Activated CD4-positive, alpha-beta T cell treated with anti-CD3 and anti-CD28 coated beads, Interleukin-2, amount 10 ng/mL, durations not matched to agents 7 days and 5 days (primary cell): ENCODE measurements around the gene BCL11A. TPM values are rescaled to one million over a fixed set of nuclear protein-coding genes. Genes with fewer than 3 reads are reported as not detected.

Experiments used
- CTCF ChIA-PET: fragments of 350-600 bp; sonication (Branson Sonifier 250); formaldehyde crosslinking; loops from one replicate; lab custom pipeline; 2021; ENCODE audit warnings: antibody characterized with exemption; lab: Charles Lee
- POLR2A ChIA-PET: fragments of 350-600 bp; sonication (Branson Sonifier 250); formaldehyde crosslinking; loops from one replicate; lab custom pipeline; 2021; ENCODE audit warnings: antibody characterized with exemption; lab: Charles Lee
- DNase-seq: peaks from one replicate; pipeline ENCODE4 v3.0.0-alpha.2; 2020
- H3K27ac Mint-ChIP-seq: one replicate; pipeline ENCODE4 v1.8.0; 2021; ENCODE audit warnings: mild to moderate bottlenecking, moderate library complexity, mixed read lengths
- H3K27me3 Mint-ChIP-seq: one replicate; pipeline ENCODE4 v1.8.0; 2021; ENCODE audit warnings: mixed read lengths
- H3K36me3 Mint-ChIP-seq: one replicate; pipeline ENCODE4 v1.8.0; 2021; ENCODE audit warnings: low read depth, mixed read lengths
- H3K4me1 Mint-ChIP-seq: one replicate; pipeline ENCODE4 v1.8.0; 2021; ENCODE audit warnings: mixed read lengths
- H3K4me3 Mint-ChIP-seq: one replicate; pipeline ENCODE4 v1.8.0; 2021; ENCODE audit warnings: mild to moderate bottlenecking, moderate library complexity, mixed read lengths
- H3K9me3 Mint-ChIP-seq: one replicate; pipeline ENCODE4 v1.8.0; 2021; ENCODE audit warnings: mixed read lengths
- total RNA-seq, 2 experiments: library from RNA; stranded (reverse); gene quantifications; one replicate each; pipeline ENCODE4 v1.2.3, GENCODE V29; 2021

Gene BCL11A
- total RNA-seq, 2 experiments from 2014 or later, result 0.04 to 0.30 TPM

GRCh38 chr2:60479226-60480088 lies 74.0 kb downstream of the BCL11A start:
- peaks cover 6% of the 10 kb centered on the region for H3K27me3 Mint-ChIP-seq
- no peak for DNase-seq
- ChIA-PET CTCF (interaction anchor here (0.6 kb wide), 1 partner anchor 152 kb away, joined by 3 read pairs; no protein-coding TSS in a partner anchor), POLR2A (no interaction called here)
- no peak overlapping the region for H3K27ac Mint-ChIP-seq
- H3K9me3 Mint-ChIP-seq, result no peaks in the 10 kb centered on the region
- H3K36me3 Mint-ChIP-seq, result no peaks in the 10 kb centered on the region
- peaks cover 2% of the 10 kb centered on the region for H3K4me1 Mint-ChIP-seq
- H3K4me3 Mint-ChIP-seq, result no peak overlapping the region

DNA sequence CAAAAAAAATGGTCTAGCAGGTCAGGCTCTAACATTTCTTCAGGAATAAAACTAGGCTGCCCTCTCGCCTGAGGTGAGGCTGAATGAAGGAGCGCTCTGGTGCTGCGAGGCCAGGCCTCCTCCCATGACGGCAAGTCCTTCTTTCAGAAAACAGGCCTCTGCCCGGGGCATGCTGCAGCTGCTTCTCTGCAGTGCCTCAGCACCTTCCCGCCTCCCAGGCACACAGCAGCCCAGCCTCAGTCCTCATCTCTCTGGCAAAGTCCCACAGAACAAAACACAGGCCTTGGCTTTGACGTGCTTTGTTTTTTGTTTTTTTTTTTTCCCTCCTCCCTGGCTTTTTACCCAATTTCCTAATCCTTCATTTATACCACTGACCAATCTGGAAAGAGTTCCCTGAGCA lies 74.8 kb downstream of the BCL11A start:
- CTCF ChIA-PET, result interaction anchor here (0.6 kb wide), 1 partner anchor 10 kb away, joined by 6 read pairs; no protein-coding TSS in a partner anchor
- Mint-ChIP-seq H3K27ac (no peak overlapping the region), H3K36me3 (no peaks in the 10 kb centered on the region), H3K9me3 (no peaks in the 10 kb centered on the region), H3K4me3 (no peak overlapping the region), H3K27me3 (peaks cover 3% of the 10 kb centered on the region), H3K4me1 (no peaks in the 10 kb centered on the region)
- DNase-seq, result no peak
- POLR2A ChIA-PET, result no interaction called here

DNA sequence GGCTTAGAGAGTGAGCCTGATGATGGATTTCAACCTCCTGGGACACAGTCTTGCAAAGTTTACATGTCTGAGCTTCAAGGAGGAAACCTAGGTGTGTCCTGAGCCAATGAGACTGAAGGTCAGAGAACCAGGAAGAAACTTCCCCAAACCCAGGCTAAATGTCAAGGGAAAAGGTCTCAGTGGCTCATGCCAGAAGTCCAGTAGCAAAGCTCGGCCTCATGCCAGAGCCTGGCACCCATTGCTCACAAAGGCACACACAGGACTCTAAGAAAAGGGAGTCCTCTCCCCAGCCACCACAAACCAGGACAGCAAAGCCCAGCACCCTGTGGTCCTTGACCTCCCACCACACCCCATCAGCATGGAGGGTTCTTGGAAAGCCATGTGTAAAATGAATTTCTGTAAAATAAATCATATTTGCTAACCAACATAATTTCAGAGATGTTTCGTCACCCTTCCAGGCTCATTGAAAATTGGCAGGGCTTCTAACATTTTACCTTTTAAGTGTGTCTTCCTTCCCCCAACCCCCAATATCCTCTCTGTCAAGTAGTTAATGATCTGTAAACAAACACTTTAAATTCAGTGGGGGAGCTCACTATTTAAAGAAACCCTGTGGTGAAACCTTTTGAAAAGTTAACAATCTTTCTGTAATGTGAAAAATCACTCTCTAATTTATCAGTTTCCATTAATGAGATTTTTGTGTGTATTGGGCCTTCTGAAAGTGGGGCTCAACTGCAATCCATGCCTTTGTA lies 77.1 kb downstream of the BCL11A start:
- Mint-ChIP-seq H3K9me3 (no peaks in the 10 kb centered on the region), H3K36me3 (no peaks in the 10 kb centered on the region), H3K27ac (no peak overlapping the region), H3K27me3 (no peaks in the 10 kb centered on the region), H3K4me1 (no peaks in the 10 kb centered on the region), H3K4me3 (no peak overlapping the region)
- no peak for DNase-seq
- POLR2A ChIA-PET, result no interaction called here
- CTCF ChIA-PET, result no interaction called here

- Mint-ChIP-seq H3K4me3 (no peak overlapping the region), H3K27ac (no peak overlapping the region), H3K4me1 (no peaks in the 10 kb centered on the region), H3K27me3 (no peaks in the 10 kb centered on the region), H3K9me3 (no peaks in the 10 kb centered on the region), H3K36me3 (no peaks in the 10 kb centered on the region)
- POLR2A ChIA-PET, result no interaction called here
- CTCF ChIA-PET, result no interaction called here
- no peak for DNase-seq
Measured at GRCh38 chr2:60475123-60475830, 78.2 kb downstream of the BCL11A start.

GRCh38 chr2:60474301-60474700 lies 79.2 kb downstream of the BCL11A start:
- H3K4me1 Mint-ChIP-seq, result no peaks in the 10 kb centered on the region

DNA sequence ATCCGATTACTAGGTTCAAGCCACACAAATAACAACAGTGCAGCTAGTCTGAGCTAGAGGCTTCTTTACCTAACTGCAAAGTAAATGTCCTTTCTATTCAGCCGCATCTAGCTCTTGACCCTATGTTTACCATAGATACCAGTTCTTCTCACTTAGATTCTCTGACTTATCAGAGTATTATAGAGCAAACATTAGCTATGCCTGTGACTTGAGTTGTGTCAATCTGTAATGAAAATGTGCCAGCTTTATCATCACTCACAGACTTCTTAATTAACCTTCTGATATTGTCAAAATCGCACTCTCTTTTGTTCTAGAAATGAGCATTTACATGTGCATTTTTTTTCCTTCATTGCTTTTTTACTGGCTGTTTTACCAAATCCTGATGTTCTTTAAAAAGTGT lies 79.9 kb downstream of the BCL11A start:
- POLR2A ChIA-PET, result no interaction called here
- no peak for DNase-seq
- Mint-ChIP-seq H3K4me1 (no peaks in the 10 kb centered on the region), H3K4me3 (no peak overlapping the region), H3K9me3 (peaks cover 4% of the 10 kb centered on the region), H3K36me3 (no peaks in the 10 kb centered on the region), H3K27me3 (no peaks in the 10 kb centered on the region), H3K27ac (no peak overlapping the region)
- CTCF ChIA-PET, result no interaction called here

More at GRCh38 chr2:60474301-60474700, 79.2 kb downstream of the BCL11A start:
- no peak overlapping the region for H3K4me3 Mint-ChIP-seq
- CTCF ChIA-PET, result interaction anchor here (0.7 kb wide), 1 partner anchor 950 kb away, joined by 3 read pairs; no protein-coding TSS in a partner anchor
- no peaks in the 10 kb centered on the region for H3K36me3 Mint-ChIP-seq
- no peak for DNase-seq
- POLR2A ChIA-PET, result no interaction called here
- H3K27ac Mint-ChIP-seq, result no peak overlapping the region
- H3K27me3 Mint-ChIP-seq, result no peaks in the 10 kb centered on the region
- H3K9me3 Mint-ChIP-seq, result no peaks in the 10 kb centered on the region

- Mint-ChIP-seq H3K27me3 (no peaks in the 10 kb centered on the region), H3K27ac (no peak overlapping the region), H3K36me3 (no peaks in the 10 kb centered on the region), H3K4me3 (no peak overlapping the region), H3K9me3 (peaks cover 4% of the 10 kb centered on the region), H3K4me1 (no peaks in the 10 kb centered on the region)
- DNase-seq, result no peak
- ChIA-PET POLR2A (no interaction called here), CTCF (no interaction called here)
Measured at GRCh38 chr2:60472663-60473289, 80.7 kb downstream of the BCL11A start.

GRCh38 chr2:60472041-60472440 lies 81.4 kb downstream of the BCL11A start:
- no peak overlapping the region for H3K27ac Mint-ChIP-seq
- DNase-seq, result no peak
- H3K4me1 Mint-ChIP-seq, result no peaks in the 10 kb centered on the region
- no peaks in the 10 kb centered on the region for H3K27me3 Mint-ChIP-seq
- ChIA-PET CTCF (no interaction called here), POLR2A (no interaction called here)
- no peak overlapping the region for H3K4me3 Mint-ChIP-seq
- H3K9me3 Mint-ChIP-seq, result peaks cover 4% of the 10 kb centered on the region
- H3K36me3 Mint-ChIP-seq, result no peaks in the 10 kb centered on the region

- Mint-ChIP-seq H3K4me3 (no peak overlapping the region), H3K27ac (no peak overlapping the region), H3K27me3 (no peaks in the 10 kb centered on the region), H3K36me3 (no peaks in the 10 kb centered on the region), H3K4me1 (no peaks in the 10 kb centered on the region), H3K9me3 (peaks cover 4% of the 10 kb centered on the region)
- DNase-seq, result no peak
- ChIA-PET POLR2A (no interaction called here), CTCF (no interaction called here)
Measured at GRCh38 chr2:60470340-60470739, 83.1 kb downstream of the BCL11A start.

DNA sequence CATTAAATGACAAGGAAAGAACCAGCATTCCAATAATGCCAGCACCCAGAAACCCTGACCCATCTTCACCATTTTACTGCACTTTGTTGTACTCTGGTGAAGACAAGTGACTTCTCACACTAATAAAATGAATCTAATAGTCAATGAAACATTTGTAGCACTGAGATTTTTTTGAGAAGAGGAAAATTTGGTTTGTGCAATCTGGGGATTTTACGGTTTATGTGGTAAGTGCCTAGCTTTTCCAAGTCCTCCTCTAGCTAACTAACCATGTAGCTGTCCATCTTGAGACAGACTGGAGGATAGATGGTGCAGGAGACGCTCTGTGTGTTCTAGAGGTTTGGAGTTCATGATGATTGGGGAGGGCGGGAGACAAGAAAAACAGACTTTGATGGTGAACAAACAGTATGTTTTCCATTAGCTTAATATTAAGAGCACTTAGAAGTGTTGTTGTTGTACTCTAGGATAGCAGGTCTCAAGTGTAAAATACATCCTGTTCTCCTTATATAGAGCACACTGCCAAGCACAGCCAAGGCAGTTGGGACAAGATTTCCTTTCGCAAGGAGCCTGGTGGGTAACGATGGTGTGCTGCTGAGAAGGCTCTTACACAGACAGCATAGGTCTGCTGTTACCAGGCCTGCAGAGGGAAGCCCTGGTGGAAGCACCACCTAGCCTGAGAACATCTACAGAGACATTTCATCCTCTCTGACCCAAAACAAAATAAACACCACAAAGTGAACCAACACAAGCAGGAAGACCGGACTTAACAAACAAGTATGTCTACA lies 83.7 kb downstream of the BCL11A start:
- CTCF ChIA-PET, result no interaction called here
- no peaks in the 10 kb centered on the region for H3K36me3 Mint-ChIP-seq
- H3K9me3 Mint-ChIP-seq, result peaks cover 4% of the 10 kb centered on the region

GRCh38 chr2:60468382-60469085 lies 84.9 kb downstream of the BCL11A start:
- no peak for DNase-seq
- Mint-ChIP-seq H3K36me3 (no peaks in the 10 kb centered on the region), H3K4me3 (no peak overlapping the region), H3K9me3 (peaks cover 4% of the 10 kb centered on the region), H3K27ac (no peak overlapping the region), H3K4me1 (no peaks in the 10 kb centered on the region), H3K27me3 (no peaks in the 10 kb centered on the region)
- POLR2A ChIA-PET, result no interaction called here
- CTCF ChIA-PET, result no interaction called here

More for the DNA sequence above, 83.7 kb downstream of the BCL11A start:
- POLR2A ChIA-PET, result no interaction called here
- DNase-seq, result no peak
- no peaks in the 10 kb centered on the region for H3K27me3 Mint-ChIP-seq
- no peak overlapping the region for H3K4me3 Mint-ChIP-seq
- H3K27ac Mint-ChIP-seq, result no peak overlapping the region
- no peaks in the 10 kb centered on the region for H3K4me1 Mint-ChIP-seq
